SHP77 (cell line): ENCODE data around the gene SNCB.

Experiments
- DNase-seq, 2 experiments: peaks; one replicate each; lab custom pipeline; 2025; lab: John Stamatoyannopoulos, UW

The SNCB gene

DNA sequence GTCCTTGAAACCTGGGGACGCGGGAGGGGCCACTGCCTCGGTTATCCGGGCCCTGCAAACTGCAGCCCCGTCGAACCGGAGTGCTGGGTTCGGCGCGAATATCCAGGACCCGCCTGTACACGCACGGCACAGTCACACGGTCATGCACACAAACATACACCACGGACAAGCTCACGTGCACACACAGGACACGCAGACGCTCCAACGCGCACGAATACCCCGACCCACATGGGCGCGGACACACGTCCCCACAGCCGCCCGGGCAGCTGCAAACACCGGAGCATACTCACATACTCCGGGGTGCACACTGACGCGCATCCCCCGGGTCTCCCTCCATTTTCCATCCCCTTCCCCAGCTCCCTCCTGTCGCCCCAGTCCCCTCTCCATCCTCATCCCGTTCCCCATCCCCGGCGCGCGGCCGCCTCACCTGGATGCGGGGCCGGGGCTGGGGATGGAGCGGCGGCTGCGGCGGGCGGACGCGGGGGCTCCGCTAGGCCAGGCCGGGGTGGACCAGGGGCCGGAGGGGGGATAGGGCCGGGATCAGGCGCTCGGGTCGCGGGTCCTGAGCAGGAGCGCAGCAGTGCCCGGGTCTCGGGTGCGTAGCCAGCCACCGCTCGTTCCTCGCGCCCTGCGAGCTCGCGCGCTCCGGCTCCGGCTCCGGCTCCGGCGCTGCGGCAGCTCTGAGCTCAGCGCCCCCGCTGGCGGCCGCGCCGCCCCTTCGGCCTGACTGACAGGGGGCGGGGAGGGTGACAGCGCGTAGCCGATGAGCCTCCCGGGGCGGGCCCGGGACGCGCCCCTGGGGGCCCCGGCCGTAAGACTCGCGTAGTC is at the start of gene SNCB, which contains the start of gene EIF4E1B:
TSS of gene SNCB (minus strand) at position 682 of the 828 bp plus-strand sequence. CDS start 880 bp downstream, outside the sequence.
TSS of gene EIF4E1B (plus strand) at position 823 of the 828 bp plus-strand sequence. CDS start 12,113 bp downstream, outside the sequence.
- DNase-seq = no peak

DNA sequence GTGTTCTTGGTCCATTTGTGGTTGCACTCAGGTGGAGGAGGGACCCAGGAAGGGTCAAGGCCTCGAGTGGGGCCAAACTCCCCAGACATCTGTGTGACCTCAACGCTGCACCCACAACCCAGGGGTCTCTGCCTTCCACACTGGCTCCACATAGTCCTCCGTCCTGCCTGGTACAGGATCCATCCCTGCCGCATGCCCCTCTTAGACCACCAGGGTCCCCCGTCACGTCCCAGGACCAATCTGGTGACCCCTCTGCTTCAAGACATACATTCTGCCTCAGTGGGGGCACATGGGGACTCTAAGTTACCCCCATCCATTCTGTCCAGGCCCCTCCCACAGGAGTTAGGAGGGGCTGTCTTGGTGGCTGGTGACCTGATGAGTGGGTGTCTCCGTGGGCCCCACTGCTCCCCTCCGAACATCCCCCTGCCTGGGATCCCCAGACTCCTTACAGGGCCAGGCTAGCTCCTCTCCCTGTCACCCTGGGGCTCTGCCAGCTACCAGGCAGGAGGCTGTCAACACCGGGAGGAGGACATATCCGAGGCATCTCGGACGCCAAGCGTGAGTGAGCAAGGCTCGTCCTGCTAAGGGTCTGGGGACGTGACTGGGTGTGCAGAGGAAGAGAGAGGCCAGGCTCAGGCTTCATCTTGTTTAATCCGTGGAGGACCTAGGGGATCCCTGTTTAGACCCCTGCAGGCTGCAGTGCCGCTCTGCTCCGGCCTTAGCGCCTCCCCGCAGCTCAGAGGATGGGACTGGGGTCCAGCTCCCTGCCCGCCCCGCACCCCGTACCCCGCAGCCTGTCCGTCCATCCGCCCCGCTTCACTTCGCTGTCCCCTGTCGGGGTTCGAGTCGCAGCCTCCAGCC is 49.3 kb upstream of the SNCB start:
- no peak for DNase-seq

DNA sequence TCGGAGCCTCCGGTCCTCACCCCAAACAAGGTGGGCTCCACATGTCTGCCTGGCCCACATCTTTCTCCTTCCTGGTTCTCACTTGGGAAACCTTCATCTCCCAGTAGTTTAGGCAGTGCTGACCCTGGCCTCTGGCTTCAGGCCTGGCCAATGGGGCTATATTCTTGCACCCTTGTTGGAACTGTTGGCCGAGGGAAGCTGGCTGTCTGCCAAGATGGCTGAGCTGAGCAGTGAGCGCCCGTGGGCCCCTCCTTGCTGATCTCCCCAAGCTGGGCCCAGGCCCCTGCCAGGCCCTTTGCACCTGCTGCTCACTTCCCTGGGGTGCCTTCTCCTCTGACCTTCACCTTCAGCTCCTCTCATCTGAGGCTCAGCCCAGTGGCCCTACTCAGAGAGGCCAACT is 48.2 kb upstream of the SNCB start:
- no peak for DNase-seq

DNA sequence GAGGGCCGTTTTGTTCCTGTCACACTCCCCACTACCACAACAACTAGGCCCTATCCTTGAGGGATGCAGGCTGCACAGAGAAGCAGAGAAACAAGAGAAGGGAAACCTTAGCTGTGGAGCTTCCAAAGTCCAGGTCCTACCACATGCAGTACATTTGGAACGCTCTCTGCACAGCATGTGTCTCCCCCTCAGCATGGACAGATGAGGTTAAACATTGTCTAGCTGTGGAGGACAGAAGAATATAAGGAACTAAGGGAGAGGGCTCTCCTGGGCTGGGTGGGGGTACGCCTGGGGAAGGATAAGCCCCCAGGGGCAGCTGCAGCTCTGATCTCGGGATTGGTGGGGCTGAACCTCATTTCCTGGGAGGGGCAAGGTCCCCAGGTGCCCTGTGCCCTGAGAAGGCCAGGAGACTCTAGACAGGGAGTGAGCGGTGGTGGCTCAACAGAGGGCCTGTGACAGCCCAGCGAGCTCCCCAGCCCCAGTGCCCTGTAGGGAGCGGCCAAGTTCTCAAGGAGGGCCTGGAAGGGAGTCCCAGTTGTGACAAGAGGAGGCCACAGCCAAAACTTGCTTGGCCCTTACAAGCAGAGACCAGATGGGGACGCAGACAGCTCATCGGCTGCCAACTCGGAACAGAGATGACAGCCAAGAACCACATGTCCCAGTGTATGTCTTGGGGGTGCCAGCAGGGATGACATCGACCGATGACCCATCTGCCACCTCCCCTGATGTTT is 47.0 kb upstream of the SNCB start:
- DNase-seq = no peak

DNA sequence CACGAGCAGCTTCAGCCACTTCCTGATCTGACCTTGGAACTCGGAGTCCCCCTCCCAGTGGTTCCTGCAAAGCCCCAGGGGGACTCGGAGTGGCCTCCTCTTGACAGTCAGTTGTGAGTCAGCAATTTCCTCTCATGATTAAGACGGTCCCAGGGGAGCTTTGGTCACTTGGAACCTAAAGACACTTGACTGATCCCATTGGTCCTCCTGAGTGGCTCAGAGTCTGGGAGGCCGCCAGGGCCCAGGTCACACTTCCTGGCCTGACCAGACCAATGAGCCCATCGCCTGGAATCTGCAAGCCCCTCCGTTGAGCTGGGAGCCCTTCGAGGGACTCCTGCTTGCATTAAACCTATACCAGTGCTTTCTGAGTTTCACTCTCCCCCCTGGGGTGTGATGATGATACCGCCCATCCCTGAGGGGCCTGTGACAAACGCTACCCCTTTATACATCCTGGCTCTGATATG is 46.1 kb upstream of the SNCB start:
- no peak for DNase-seq

DNA sequence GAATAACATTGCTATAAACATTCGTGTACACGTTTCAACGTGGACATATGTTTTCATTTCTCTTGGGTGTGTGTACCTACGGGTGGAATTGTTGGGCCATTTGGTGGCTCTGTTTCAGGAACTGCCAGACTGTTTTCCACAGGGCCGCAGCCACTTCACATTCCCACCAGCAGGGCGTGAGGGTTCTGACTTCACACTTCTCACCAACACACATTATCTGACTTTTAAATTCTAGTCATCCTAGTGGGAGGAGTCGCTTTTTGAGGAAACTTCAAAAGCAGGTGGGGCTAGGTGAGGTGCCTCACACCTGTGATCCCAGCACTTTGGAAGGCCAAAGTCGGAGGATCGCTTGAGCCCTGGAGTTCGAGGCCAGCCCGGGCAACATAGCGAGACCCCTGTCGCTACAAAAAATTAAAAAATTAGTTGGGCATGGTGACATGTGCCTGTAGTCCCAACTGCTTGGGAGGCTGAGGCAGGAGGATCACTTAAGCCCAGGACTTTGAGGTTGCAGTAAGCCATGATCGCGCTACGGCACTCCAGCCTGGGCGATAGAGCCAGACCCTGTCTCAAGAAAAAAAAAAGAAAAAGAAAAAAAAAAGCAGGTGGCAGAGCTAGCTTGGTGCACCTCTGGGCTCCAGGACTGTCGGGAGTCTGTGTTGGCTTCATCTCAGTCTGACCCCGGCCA is 45.5 kb upstream of the SNCB start:
- DNase-seq = no peak

DNA sequence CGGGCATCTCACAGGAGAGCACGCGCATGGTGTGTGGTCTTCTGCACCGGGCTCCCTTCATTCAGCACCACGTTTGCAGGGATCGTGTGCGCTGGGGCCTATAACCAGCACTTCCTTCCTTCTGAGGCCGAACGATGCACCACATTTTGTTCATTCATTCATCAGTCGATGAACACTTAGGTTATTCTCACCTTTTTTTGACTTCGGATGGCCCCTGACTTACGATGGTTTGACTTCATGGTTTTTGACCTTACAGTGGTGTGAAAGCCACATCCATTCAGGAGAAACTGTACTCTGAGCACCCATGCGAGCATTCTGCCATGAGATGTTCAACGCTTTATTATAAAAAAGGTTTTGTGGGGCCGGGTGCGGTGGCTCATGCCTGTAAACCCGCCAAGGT is 44.5 kb upstream of the SNCB start:
- DNase-seq = no peak

DNA sequence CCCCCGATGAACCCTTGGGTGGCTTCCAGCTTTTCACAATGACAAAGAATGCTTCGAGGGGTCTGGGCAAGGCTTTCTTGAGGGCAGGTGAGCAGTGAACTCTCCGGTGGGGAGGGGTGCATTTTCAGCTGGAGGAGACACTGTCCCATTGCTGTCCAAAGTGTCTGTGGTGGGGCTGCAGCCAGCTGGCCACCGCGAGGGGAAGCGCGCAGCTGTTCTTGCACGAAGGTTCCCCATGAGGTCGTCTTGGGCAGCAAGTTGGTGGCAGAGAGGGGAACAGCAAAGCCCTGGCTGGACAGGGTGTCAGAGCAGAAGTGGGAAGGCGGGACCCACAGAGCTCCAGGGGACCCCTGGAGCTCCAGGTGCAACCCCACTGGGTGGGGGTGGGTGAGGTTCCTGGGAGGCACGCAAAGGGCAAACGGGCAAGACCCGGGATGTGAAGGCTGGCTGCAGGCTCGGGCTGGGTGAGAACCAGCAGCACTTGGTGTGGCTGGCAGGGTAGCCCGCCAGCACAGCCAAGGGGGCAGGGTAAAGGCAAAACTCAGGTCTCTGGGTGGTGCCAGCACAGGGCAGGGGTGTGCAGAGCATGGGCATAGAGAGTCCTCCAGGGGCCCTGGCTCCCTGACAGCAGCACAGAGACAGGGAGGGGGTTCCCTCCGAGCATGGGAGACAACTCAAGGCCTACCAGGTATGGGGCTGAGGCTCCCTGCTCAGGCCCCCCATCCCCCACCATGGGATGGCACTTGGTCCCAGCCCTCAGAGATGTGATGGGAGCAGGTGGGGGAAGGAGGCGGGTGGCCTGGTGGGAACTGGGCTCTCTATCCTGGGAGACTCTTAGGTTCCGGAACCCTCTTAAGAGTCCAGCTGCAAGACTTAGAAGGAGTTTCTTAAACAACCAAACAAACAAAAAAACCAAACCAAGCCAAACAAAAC is 43.6 kb upstream of the SNCB start:
- DNase-seq = no peak

DNA sequence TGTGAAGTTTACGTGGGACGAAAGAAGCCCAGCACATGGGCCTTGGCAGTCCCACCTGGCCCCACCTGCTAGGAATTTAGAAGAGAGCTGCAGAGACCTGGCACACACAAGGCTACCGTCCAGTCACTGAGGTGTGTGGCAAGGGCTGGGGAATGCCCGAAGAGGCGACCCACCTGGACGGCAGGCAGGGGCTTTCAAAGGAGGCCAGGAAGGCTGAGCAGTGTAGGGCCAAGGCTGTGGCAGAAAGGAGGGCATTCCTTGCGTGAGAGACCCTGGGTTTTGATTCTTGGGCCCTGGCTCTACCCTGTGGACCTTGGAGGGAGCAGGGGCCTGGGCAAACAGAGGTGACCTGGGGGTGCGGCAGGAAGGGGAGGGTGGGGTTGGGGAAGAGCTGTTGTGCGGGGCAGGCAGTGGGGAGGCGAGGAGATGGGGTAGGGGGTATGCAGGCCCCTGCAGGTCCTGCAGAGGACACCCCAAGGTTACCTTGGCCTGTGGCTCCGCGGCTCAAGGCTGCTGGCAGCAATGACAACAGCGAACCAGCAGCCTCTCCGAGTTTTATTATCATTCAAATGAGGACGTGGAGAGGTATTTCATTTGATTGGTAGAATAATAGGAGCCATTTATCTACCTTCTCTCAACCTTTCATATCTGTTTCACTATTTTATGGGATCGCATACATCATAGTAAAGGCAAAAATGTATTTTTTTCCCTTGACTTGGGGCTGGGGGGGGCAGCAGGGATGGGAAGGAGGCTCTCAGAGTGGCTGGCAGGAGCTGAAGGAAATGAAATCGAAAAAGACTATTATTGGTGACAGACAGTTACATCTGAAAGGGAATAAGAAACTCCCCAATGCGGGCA is 41.8 kb upstream of the SNCB start:
- no peak for DNase-seq

DNA sequence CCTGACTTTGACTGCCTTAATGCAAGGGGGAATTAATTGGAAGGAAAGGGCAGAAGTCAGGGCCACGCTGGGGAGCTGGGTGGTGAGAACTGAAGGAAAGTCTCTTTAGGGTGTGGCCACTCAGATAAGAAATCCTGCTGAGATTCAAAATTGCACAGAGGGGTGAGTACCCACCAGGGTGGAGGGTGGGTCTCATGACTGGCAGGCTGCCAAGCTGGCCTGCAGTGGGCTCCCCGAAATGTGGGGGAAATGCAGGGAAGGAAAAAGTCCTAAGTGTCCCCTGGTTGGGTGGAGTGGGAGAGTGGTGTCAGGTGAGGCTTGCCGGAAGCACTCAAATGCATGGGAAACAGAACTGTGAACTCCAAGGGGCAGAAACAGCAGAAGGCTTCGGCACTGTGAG is 41.1 kb upstream of the SNCB start:
- DNase-seq = no peak

DNA sequence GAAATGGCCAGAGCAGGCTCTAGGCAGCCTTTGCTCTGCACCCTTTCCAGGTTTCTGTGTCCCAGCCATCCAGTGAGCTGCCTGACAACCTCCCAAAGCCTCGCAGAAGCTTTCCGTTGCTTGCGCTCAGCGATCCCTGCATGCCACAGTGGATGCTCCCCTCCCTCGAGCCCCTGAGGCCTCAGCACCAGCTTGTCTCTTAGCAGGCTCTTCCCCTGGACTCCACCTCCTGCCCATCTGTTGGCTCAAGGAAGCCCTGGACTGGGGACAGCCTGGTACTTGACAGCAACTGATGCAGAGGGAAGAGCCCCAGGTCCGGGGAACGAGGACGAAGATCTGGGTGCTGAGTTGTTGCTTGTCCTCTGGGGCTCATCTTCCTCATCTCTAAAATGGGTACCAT is 40.1 kb upstream of the SNCB start:
- no peak for DNase-seq

DNA sequence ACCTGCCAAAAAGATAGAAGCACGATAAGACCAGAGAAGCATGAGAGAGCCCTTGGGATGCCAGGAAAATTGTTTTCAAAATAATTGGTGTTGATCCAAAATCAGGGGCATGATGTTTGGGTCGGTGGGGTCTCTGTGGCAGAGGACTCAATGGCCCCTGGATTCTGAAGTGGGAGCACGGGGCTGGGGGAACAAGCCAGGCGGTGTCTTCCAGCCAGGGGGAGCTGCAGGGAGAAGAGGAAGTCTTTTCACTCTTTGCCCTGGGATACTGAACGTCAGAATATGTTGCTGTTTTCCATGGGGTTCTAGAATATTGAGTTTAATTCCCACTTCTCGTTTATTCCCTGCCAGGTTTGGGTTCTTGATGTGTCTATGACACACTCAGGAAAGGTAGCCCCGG is 37.3 kb upstream of the SNCB start:
- no peak for DNase-seq

DNA sequence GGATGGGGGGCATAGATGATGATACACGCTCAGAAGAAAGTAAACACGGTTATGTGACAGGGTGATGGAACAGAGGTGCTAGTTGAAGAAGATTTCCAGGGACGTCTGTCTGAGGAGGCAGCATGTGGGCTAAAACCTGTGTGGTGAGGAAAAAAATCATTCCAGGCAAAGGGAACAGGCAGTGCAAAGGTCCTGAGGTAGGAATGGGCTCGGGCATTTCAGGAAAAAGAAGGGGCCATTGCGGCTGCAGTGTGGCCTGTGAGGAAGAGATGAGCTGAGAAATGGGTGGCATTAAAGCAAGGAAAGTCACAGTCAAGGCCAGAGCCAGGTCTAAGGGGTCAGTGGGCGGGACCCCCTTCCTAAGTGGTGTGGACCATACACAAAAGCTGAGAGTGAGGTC is 35.2 kb upstream of the SNCB start:
- DNase-seq = no peak

DNA sequence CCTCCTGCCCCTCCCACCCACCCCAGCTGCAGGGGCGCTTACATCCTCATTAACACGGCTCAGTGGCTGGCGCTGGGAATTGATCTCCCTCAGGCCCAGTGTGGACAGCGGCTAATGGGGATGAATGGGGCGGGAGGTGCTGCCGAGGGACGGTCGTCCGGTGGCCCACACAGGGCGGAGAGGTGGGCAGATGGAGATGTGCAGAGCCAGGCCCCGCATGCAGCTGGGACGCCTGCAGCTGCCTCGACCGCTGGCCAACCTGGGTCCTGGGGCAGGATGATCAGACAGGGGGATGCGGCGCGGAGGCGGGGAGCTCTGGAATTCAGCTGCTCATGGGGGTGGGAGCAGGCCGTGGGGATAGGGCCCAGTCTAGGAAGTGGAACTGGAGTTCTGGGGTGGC is 34.6 kb upstream of the SNCB start:
- DNase-seq = no peak

DNA sequence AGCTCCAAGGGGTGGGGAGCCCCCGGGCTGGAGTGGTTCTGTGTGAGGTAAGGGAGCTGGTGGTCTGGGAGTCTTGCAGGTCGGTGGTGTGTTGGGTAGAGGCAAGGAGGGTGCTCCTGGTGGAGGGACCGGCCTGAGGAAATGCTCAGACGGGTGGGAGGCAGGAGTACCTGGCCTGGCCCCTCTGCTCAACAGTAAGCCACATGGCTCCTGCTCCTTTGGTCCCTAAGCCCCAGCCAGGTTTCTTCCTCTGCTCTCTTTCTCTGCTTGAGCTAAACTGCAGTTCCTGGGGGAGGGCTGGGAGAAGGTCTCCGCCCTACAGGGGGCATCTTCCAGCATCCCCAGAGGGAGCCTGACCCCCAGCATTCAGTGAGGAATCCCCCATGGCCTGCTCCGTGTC is 34.1 kb upstream of the SNCB start:
- DNase-seq = no peak

DNA sequence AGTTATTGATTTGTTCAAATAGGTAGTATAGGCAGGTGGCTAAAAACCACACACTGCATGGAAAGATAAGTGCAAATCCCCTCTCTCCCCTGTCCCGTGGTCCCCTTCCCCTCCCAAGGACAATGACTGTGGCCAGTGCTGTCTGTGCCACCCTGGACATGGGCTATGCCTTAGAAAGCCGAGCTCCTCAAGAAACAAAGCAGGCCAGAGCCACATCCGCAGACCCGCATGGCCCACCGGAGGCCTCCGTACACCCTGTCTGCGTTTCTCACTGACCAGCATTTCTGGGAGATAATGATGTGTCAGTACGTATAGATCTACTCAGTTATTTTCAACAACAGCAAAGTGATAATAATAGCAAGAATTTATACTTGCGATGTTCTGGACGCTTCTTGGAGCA is 33.2 kb upstream of the SNCB start:
- DNase-seq = no peak

DNA sequence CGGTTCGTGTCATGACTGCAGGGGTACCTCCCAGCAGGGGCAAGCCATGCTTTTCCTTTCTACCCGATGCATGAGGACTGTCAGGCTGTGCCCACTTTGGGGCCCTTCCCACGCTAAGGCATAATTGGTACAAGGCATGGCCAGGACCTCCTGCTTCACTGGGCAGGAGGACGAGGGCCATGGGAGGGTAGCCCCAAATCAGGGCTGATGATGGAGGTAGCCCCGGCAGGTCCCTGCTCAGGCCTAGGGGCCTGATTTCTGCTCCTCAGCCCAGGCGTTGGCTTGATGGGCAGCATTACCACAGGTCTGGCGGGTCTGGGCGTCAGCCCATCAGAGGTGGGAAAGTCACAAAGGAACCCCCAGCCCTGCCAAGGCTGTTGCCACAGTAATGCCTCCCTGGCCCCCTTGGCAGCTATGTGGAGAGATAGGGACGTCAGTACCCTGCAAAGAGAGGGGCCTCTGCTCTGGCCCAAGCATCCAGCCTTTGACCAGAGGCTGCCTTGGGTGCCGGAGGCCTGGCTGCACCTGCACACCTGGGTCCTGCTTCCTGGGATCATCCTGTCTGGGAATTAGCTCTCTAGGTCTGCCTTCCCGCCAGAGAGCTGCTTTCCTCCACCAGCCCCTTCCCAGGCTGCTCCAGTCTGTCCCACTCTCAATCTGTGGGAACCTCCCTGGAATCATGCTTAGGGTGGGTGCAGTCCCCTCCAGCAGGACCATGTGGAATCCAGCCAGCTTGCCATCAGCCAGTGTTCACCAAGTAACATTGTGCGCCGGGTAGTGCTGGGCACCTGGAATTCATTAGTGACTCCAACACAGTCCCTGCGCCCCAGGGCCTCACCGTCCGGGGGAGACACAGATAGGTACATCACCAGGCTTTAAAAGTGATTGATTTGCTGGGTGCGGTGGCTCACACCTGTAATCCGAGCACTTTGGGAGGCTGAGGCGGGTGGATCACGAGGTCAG is 32.3 kb upstream of the SNCB start:
- DNase-seq = no peak

DNA sequence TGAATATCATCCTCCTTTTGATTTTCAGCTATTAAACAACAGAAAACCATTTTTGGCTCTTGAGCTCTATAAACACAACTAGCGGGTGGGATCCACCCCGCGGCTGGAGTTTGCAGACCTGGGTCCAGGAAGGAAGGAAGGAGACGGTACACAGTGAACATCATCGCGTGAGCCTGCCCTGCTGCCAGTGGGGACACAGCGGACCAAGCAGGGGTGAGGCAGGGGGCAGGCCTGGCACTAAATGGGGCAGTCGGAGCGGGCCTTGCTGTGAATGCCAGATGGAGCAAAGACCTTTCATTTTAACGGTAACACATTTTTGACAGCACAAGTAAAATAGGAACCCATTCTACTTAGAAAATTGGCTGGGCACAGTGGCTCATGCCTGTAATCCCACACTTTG is 31.3 kb upstream of the SNCB start:
- DNase-seq = no peak
